Measurements from ENCODE around the gene ADCYAP1.
"Not testable (repeated sequence)": the region's sequence is repeated elsewhere in the genome, so short reads cannot be mapped to it uniquely, and the experiment has no call there.

Gene ADCYAP1

DNA sequence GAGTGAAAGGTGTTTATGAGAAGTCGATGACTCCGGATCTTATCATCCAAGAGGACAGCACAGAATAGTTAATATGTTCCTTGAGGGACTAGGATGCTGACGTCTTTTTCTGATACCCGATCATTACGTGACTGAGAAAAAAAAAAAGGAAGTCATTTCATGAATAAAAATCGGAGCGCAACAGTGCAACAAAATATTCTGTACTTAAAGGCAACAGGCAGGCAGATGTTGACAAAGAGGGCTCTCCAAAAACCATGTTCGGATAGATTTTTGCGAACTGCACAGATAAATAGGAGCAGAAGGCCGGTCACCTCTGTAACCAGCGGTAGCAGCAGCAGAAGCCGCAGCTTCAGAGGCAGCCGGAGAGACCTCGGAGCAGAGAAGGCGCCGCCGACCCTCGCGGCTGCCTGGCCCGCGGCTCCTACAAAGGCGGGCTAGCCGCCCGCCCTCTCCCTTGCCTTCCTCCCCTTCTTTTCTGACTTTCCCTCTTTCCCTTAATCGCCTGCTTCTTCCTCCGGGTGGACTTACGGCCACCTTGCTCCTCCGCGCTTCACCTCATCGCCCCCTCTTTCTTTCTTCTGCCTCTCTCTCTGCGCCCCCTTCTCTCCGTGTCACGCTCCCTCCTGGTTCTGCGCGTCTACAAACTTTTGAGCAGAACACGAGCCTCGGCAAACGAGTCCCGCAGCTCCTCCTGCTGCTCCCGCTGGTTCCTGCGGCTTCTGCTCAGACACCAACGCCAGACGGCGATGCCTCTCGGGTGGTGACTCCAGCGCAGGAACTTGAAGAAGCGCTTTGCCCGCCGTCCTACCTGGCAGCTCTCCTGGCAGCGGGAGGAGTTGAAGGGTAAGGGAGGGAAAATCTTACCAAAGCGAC lies at the start of gene ADCYAP1:
TSS of gene ADCYAP1 (plus strand) at position 654 of the 873 bp plus-strand sequence. CDS start 516 bp downstream, outside the sequence.
- TF ChIP-seq ZFX (IDR thresholded peaks at IDR 0.05; ENCODE audit: borderline replicate concordance): no peak
- TF ChIP-seq, protein P1, sequence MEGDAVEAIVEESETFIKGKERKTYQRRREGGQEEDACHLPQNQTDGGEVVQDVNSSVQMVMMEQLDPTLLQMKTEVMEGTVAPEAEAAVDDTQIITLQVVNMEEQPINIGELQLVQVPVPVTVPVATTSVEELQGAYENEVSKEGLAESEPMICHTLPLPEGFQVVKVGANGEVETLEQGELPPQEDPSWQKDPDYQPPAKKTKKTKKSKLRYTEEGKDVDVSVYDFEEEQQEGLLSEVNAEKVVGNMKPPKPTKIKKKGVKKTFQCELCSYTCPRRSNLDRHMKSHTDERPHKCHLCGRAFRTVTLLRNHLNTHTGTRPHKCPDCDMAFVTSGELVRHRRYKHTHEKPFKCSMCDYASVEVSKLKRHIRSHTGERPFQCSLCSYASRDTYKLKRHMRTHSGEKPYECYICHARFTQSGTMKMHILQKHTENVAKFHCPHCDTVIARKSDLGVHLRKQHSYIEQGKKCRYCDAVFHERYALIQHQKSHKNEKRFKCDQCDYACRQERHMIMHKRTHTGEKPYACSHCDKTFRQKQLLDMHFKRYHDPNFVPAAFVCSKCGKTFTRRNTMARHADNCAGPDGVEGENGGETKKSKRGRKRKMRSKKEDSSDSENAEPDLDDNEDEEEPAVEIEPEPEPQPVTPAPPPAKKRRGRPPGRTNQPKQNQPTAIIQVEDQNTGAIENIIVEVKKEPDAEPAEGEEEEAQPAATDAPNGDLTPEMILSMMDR (IDR thresholded peaks at IDR 0.05): peak; percentile 73

DNA sequence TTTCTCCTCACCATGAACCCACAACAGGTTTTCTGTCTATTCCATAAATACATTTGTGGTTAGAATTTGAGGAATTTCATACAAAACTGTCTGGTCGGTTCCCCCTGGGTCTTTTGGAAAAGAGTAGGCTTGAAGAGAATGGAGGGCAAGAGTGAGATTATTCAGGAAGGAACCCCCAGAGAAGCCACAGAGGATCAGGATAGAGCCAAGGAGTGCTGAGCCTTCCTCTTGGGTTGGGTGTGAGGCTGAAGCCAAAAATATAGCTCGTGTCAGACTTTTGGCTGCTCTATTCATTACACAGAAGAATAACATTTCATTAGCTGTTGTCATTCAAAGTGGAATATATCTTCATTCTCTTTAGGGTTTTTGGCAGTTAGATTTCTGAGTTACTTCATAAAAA lies 46.7 kb upstream of the ADCYAP1 start:
- no peak overlapping the region for H3K27ac ChIP-seq
- TF ChIP-seq, protein P1 (IDR thresholded peaks at IDR 0.05): no peak
- no peak for TF ChIP-seq ZFX (IDR thresholded peaks at IDR 0.05; ENCODE audit: borderline replicate concordance)

More for the DNA sequence above, at the start of gene ADCYAP1:
- H3K27ac ChIP-seq: peak within 1 kb of the TSS; percentile 76

DNA sequence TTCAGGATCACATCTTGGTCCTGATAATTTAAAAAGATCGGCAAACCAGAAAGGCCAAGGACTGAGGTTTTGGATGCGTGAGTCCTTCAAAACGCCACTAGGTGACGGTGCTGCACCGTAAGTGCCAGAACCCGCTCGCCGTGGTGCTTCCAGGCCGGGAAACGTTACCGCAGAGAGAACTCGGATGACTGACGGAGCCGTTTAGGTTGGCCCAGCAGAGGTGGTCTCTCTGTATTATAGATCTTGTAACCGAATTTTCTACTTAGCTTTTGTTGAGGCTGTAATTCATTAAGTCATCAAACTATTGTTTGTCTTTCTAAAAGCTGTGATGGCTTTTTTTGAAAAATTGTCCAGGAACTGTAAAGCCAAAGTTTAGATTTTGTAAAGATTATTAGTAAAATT lies 39.8 kb upstream of the ADCYAP1 start:
- TF ChIP-seq ZFX (IDR thresholded peaks at IDR 0.05; ENCODE audit: borderline replicate concordance): no peak
- TF ChIP-seq, protein P1 (IDR thresholded peaks at IDR 0.05): peak; percentile 99
- no peak overlapping the region for H3K27ac ChIP-seq

DNA sequence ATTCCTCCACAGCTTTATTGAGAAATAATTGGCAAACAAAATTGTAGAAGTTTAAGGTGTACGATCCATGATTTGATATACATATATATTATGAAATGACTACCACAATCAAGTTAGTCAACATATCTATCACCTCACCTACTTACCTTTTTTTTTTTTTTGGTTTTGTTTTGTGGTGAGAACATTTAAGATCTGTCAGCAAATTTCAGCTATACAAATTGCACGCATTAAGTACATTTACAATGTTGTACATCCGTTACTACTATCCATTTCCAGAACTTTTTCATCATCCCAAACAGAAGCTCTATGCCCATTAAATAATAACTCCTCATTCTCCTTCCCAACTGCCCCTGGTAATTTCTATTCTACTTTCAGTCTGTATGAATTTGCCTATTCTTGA lies 37.4 kb upstream of the ADCYAP1 start:
- H3K27ac ChIP-seq: no peak overlapping the region
- TF ChIP-seq, protein P1 (IDR thresholded peaks at IDR 0.05): no peak
- TF ChIP-seq ZFX (IDR thresholded peaks at IDR 0.05; ENCODE audit: borderline replicate concordance): no peak

DNA sequence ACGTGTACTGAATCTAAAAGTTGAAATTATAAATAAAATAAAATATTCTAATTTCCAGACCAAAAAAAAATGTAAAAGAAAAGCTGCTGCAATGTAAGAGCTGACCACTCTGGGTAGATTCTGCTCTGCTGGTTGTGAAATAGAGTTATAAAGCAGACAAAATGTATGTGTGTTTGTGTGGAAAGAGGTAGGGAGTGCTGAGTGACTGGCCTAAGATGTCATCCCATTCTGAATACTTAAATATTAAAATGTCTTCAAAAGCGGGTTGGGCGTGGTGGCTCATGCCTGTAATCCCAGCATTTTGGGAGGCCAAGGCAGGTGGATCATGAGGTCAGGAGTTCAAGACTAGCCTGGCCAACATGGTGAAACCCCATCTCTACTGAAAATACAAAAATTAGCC lies 31.2 kb upstream of the ADCYAP1 start:
- not testable (repeated sequence) for H3K27ac ChIP-seq

DNA sequence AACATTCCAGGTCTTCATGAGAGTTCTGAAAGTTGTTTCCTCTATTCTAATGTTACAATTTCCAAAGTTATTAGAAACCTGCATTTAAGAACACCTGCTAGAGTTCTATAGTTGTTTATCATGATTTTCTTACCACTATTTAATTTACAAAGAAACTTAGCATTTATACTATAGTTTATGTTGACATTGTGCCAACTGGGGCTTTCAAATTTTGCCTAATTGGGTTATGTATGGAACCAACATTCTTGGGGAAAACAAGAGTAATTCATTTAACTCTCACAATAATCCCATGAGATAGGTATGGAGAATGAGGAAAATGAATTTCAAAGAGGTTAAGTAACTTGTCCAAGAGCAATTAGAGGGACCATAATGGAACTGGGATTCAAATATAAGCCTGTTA lies 28.8 kb upstream of the ADCYAP1 start:
- no peak overlapping the region for H3K27ac ChIP-seq
- TF ChIP-seq, protein P1 (IDR thresholded peaks at IDR 0.05): no peak
- TF ChIP-seq ZFX (IDR thresholded peaks at IDR 0.05; ENCODE audit: borderline replicate concordance): no peak

DNA sequence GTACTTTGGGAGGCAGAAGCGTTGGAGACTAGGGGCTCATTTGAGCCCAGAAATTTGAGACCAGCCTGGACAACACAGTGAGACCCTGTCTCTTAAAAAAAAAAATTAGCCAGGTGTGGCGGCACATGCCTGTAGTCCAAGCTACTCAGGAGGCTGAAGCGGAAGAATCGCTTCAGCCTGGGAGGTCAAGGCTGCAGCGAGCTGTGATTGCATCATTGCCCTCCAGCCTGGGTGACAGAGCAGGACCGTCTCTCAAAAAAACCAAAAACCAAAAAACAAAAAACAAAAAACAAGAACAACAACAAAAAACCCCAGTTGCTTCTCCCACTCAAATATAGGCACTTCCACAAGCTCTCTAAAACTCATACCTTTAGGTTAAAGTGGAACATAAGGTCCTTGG lies 27.4 kb upstream of the ADCYAP1 start:
- no peak overlapping the region for H3K27ac ChIP-seq
- TF ChIP-seq, protein P1 (IDR thresholded peaks at IDR 0.05): no peak
- no peak for TF ChIP-seq ZFX (IDR thresholded peaks at IDR 0.05; ENCODE audit: borderline replicate concordance)
